ENCODE results near the gene PPP1R12B.
A peak's percentile ranks its signal among the peaks of the same experiment; 100 is the strongest.
"Not testable (repeated sequence)": the region's sequence is repeated elsewhere in the genome, so short reads cannot be mapped to it uniquely, and the experiment has no call there.

Gene PPP1R12B

GRCh38 chr1:202493112-202493511 is 144.6 kb downstream of the PPP1R12B start:
- not testable (repeated sequence) for DNase-seq

GRCh38 chr1:202498542-202498941 is 150.0 kb downstream of the PPP1R12B start:
- DNase-seq: no peak

GRCh38 chr1:202499997-202500396 is 151.5 kb downstream of the PPP1R12B start:
- DNase-seq: not testable (repeated sequence)

- DNase-seq: no peak
Measured at GRCh38 chr1:202501281-202501680, 152.8 kb downstream of the PPP1R12B start.

- DNase-seq: no peak
Measured at GRCh38 chr1:202505356-202505755, 156.9 kb downstream of the PPP1R12B start.

- DNase-seq: not testable (repeated sequence)
Measured at GRCh38 chr1:202505880-202506575, 157.5 kb downstream of the PPP1R12B start.

- not testable (repeated sequence) for DNase-seq
Measured at GRCh38 chr1:202508863-202509262, 160.4 kb downstream of the PPP1R12B start.

- not testable (repeated sequence) for DNase-seq
Measured at GRCh38 chr1:202513875-202514274, 165.4 kb downstream of the PPP1R12B start.

- no peak for DNase-seq
Measured at GRCh38 chr1:202516434-202516877, 168.0 kb downstream of the PPP1R12B start.

- not testable (repeated sequence) for DNase-seq
Measured at GRCh38 chr1:202517146-202517545, 168.6 kb downstream of the PPP1R12B start.

- DNase-seq: not testable (repeated sequence)
Measured at GRCh38 chr1:202518180-202518579, 169.7 kb downstream of the PPP1R12B start.

- DNase-seq: not testable (repeated sequence)
Measured at GRCh38 chr1:202518905-202519304, 170.4 kb downstream of the PPP1R12B start.

- DNase-seq: not testable (repeated sequence)
Measured at GRCh38 chr1:202520129-202520856, 171.8 kb downstream of the PPP1R12B start.

- not testable (repeated sequence) for DNase-seq
Measured at GRCh38 chr1:202520857-202521216, 172.3 kb downstream of the PPP1R12B start.

GRCh38 chr1:202521484-202521883 is 173.0 kb downstream of the PPP1R12B start:
- DNase-seq: not testable (repeated sequence)

GRCh38 chr1:202521886-202522285 is 173.4 kb downstream of the PPP1R12B start:
- no peak for DNase-seq

GRCh38 chr1:202526056-202526455 is 177.6 kb downstream of the PPP1R12B start:
- not testable (repeated sequence) for DNase-seq

GRCh38 chr1:202528096-202528722 is 179.7 kb downstream of the PPP1R12B start:
- DNase-seq: not testable (repeated sequence)

GRCh38 chr1:202530686-202531085 is 182.2 kb downstream of the PPP1R12B start:
- DNase-seq: not testable (repeated sequence)

GRCh38 chr1:202531472-202531811 is 182.9 kb downstream of the PPP1R12B start:
- no peak for DNase-seq

- peak; percentile 9 for DNase-seq
Measured at GRCh38 chr1:202531812-202532616, 183.5 kb downstream of the PPP1R12B start.

- DNase-seq: not testable (repeated sequence)
Measured at GRCh38 chr1:202539166-202539574, 190.7 kb downstream of the PPP1R12B start.

GRCh38 chr1:202539583-202539982 is 191.1 kb downstream of the PPP1R12B start:
- not testable (repeated sequence) for DNase-seq

Data from CD4-positive, alpha-beta T cell treated with Interferon gamma for 1 hour (primary cell).